GM12873 (cell line): ENCODE results near the gene CTRB2.

Source experiments
- CTCF ChIP-seq: IDR thresholded peaks from 2 replicates; pipeline ENCODE4 v1.5.1; 2012; ENCODE audit warnings: low read depth, mild to moderate bottlenecking, moderate library complexity, low read length, control low read depth; ENCODE audit not compliant: insufficient read depth; ENCODE audit errors: missing control alignments

Gene CTRB2

GRCh38 chr16:75250809-75251279, 43.9 kb upstream of the CTRB2 start:
- TF ChIP-seq CTCF = no peak

DNA sequence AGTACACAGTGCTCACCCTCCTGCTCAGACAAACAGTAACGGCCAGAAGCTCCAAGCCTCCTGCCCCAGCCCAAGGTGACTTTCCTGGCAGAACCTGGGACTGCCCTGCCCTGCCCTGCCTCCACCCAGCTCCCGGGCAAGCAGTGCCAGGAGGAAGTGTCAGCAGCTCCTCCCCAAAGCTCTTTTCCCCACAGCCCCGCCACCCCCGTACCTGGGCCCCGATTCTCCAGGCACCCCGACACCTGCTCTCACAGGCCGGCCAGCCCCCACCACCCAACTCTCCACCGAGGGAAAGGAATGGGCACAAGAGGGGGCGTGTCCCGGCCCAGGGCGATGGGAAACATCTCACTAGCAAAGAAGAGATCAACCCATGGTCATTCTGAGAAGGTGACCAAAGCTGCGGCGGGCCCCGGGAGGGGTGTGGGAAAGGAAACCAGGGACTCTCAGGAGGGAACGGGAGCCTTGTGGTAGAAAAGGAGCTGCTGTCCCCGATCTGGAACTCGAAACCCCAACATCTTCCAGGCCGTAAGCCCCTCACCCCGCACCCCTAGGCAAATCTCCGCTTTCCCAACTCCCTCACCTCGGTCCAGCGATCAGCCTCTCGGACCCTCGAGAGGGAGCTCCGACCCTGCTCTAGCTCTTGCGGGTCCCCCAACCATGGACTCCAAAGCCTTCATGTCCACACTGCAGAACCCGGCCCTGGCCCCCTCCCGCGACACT, 43.3 kb upstream of the CTRB2 start:
- TF ChIP-seq CTCF = no peak

- no peak for TF ChIP-seq CTCF
Measured at GRCh38 chr16:75249441-75249840, 42.5 kb upstream of the CTRB2 start.

GRCh38 chr16:75248536-75249380, 41.8 kb upstream of the CTRB2 start:
- no peak for TF ChIP-seq CTCF

DNA sequence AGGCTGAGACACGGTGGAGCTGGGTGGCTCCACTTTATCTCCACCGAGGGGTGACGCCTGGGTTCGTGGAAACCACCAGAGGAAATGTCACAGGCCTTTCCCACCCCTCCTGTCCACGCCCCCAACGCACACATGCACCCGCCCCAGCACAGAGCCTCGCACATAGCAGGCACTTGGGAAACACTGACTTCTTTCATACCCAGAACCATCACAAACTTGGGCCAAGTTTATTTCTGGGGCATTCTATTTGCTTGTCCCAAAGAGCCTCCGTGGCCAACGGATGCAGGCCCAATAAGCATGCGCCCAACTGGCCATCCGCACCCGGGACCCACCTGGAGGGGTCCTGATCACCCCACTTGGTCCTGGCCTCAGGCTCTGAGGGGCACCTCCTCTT, 41.2 kb upstream of the CTRB2 start:
- TF ChIP-seq CTCF = no peak

DNA sequence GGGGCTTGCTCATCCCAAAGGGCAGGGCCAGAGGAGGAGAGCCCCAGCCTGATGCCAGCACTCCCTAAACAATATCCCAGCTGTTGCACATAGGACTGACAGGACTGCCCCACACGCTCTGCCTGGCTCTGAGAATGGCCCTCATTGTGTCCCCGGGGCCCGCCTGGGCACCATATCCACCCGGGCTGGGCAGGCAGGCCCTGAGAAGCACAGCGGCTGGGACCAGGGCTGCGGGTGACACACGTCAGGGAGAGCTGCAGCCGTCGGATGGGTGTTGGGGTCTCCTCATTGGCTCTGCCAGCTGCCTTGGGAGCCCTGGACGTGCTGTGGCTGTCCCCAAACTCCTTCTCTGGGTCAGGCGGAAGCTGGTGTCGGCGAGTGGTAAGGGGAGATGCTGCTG, 40.3 kb upstream of the CTRB2 start:
- no peak for TF ChIP-seq CTCF

GRCh38 chr16:75246504-75247205, 39.7 kb upstream of the CTRB2 start:
- no peak for TF ChIP-seq CTCF
